Choroid plexus epithelial cell (primary cell): ENCODE data around the gene CNTROB.

Experiments
- DNase-seq: peaks from one replicate; pipeline ENCODE4 v3.0.0-alpha.2; 2010; ENCODE audit warnings: low read depth
- H3K4me3 ChIP-seq: 2 replicates; pipeline ENCODE4 v1.5.1; 2011; ENCODE audit warnings: low read depth, mild to moderate bottlenecking, control low read depth, low read length, moderate library complexity
- CTCF ChIP-seq: conservative IDR thresholded peaks from 2 replicates; pipeline ENCODE4 v1.5.1; 2011; ENCODE audit warnings: low read depth, mild to moderate bottlenecking, control low read depth, inconsistent platforms, low read length, moderate library complexity

The CNTROB gene

GRCh38 chr17:7922269-7922844 lies 9.6 kb upstream of the CNTROB start:
- peak overlapping the region; percentile 51 for H3K4me3 ChIP-seq
- no peak for DNase-seq
- no peak for TF ChIP-seq CTCF

GRCh38 chr17:7922845-7923628 lies 9.0 kb upstream of the CNTROB start:
- no peak for TF ChIP-seq CTCF
- peak; percentile 83 for DNase-seq
- H3K4me3 ChIP-seq = peak overlapping the region; percentile 51

- DNase-seq = no peak
- TF ChIP-seq CTCF = no peak
- H3K4me3 ChIP-seq = no peak overlapping the region
These were observed 4.4 kb upstream of the CNTROB start for GRCh38 chr17:7927596-7927995.

GRCh38 chr17:7929158-7930023 lies 2.6 kb upstream of the CNTROB start, which contains the start of gene KCNAB3:
TSS of gene KCNAB3 (minus strand) at chr17:7929856. CDS start at chr17:7929435, 421 bp downstream.
- DNase-seq = peak; percentile 86
- H3K4me3 ChIP-seq = peak within 1 kb of the TSS; percentile 62
- TF ChIP-seq CTCF = no peak

- peak overlapping the region; percentile 99 for H3K4me3 ChIP-seq
- peak; percentile 17 for DNase-seq
- TF ChIP-seq CTCF = no peak
These were observed 970 bp upstream of the CNTROB start for GRCh38 chr17:7930841-7931631.

DNA sequence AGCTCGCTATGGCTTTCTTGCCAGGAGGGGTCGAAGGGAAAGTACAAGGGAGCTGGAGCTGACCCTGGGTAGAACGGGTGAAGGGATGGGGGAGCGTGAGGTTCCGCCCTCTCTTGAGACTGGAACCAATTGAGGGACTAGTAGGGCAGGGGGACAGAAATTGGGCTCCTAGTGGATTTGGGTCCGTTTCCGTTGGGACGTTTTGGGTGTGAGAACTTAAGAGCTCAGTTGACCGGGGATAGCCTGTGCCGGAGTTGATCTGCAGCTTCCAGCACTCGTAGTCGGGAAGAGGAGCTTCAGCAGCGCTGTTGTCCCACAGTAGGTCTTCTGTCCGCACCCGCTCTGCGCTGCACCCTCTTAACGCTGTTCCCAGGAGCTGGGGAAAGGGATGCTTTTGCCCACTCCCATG lies 481 bp downstream of the CNTROB start:
- peak overlapping the region; percentile 99 for H3K4me3 ChIP-seq
- no peak for TF ChIP-seq CTCF
- DNase-seq = peak; percentile 39
